K562 (cell line): ENCODE data around the gene NUTF2. TPM values are rescaled to one million over a fixed set of nuclear protein-coding genes. Genes with fewer than 3 reads are reported as not detected.

ENCODE experiments used
- ASH1L ChIP-seq: fragments of 450-650 bp; IDR thresholded peaks from 2 replicates; pipeline ENCODE4 v1.6.1; 2018; ENCODE audit warnings: borderline replicate concordance, mild to moderate bottlenecking, low read depth; ENCODE audit not compliant: partially characterized antibody
- HDAC3 ChIP-seq: fragments of 450-650 bp; IDR thresholded peaks from 2 replicates; pipeline ENCODE4 v1.6.1; 2018; ENCODE audit warnings: borderline replicate concordance, mild to moderate bottlenecking, moderate library complexity; ENCODE audit not compliant: partially characterized antibody
- MXI1 ChIP-seq: IDR thresholded peaks from 2 replicates; pipeline ENCODE4 v1.6.1; 2011; ENCODE audit warnings: low read depth, mild to moderate bottlenecking, improper control_type of control experiment, low read length
- TFAP4 ChIP-seq: sonication (generic); formaldehyde crosslinking; IDR thresholded peaks from 2 replicates; pipeline ENCODE4 v1.8.0; 2022; ENCODE audit warnings: missing genetic modification reagents, mild to moderate bottlenecking, moderate library complexity, borderline replicate concordance
- ZNF445 ChIP-seq: fragments of 250-450 bp; sonication (Bioruptor Pico); IDR thresholded peaks from 2 replicates; pipeline ENCODE4 v1.4.0; 2020; ENCODE audit warnings: low read depth, mild to moderate bottlenecking, moderate library complexity
- polyA plus RNA-seq, 8 experiments: library from polyadenylated mRNA; depleted of rRNA in 4 of 8; stranded (reverse) in 5 of 8; unstranded in 3 of 8; fragments of >200 nt; fragmentation: Nextera tagmentation in 2 of 8; fragmentation: Illumina TruSeq in 1 of 8; extraction: Ambion mirVana in 2 of 8; extraction: Trizol in 1 of 8; gene quantifications; 2 replicates each; pipeline versions ENCODE4 v1.2.1 to v1.2.3, GENCODE V29; 2011 to 2014; ENCODE audit warnings: inconsistent platforms in 1 of 8, missing spikeins in 1 of 8
- total RNA-seq, 7 experiments: library from RNA; depleted of rRNA in 6 of 7; stranded (reverse); fragments of >200 nt in 6 of 7; fragmentation: Illumina TruSeq in 2 of 7; extraction: Trizol in 2 of 7; gene quantifications; 2 replicates each; pipeline versions ENCODE4 v1.2.1 to v1.2.3, GENCODE V29; 2011 to 2021; ENCODE audit warnings: low replicate concordance in 1 of 7
- TF ChIP-seq, protein P1 (sequence below): fragments of 200-800 bp; sonication (Bioruptor generic); IDR thresholded peaks from 2 replicates; pipeline ENCODE4 v1.6.1; 2017; ENCODE audit warnings: missing genetic modification characterization, missing compliant biosample characterization
- TF ChIP-seq, protein P2 (sequence below): sonication (generic); formaldehyde crosslinking; IDR thresholded peaks from 2 replicates; pipeline ENCODE4 v1.9.0; 2022; ENCODE audit warnings: mild to moderate bottlenecking, missing genetic modification reagents

The NUTF2 gene
- total and polyA plus RNA-seq, 9 of the 15 experiments (the other 6 are each of a cell fraction or from before 2014, with no cell fraction given): 106 to 248 (median 147) TPM

GRCh38 chr16:67856927-67857546, 10.3 kb downstream of the NUTF2 start (continued):
- TF ChIP-seq, protein P1, sequence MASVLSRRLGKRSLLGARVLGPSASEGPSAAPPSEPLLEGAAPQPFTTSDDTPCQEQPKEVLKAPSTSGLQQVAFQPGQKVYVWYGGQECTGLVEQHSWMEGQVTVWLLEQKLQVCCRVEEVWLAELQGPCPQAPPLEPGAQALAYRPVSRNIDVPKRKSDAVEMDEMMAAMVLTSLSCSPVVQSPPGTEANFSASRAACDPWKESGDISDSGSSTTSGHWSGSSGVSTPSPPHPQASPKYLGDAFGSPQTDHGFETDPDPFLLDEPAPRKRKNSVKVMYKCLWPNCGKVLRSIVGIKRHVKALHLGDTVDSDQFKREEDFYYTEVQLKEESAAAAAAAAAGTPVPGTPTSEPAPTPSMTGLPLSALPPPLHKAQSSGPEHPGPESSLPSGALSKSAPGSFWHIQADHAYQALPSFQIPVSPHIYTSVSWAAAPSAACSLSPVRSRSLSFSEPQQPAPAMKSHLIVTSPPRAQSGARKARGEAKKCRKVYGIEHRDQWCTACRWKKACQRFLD (CRISPR knock-in tag): no peak
- TF ChIP-seq HDAC3 (no peak), ASH1L (no peak), MXI1 (no peak), ZNF445 (no peak), TFAP4 (CRISPR knock-in tag) (no peak)
- TF ChIP-seq, protein P2, sequence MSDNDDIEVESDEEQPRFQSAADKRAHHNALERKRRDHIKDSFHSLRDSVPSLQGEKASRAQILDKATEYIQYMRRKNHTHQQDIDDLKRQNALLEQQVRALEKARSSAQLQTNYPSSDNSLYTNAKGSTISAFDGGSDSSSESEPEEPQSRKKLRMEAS (CRISPR knock-in tag): no peak
